Right atrium auricular region (tissue), 2 donors: ENCODE measurements around the gene DZIP1L. TPM values are rescaled to one million over a fixed set of nuclear protein-coding genes. Genes with fewer than 3 reads are reported as not detected.

Experiments used
- DNase-seq: peaks from one replicate; pipeline ENCODE4 v3.0.0-alpha.2; 2019; ENCODE audit warnings: low spot score
- H3K27ac ChIP-seq, 2 donors: fragments of 200-600 bp; sonication (generic); 1 replicate in 1 of 2; 2 replicates in 1 of 2; pipeline ENCODE4 v1.5.1; 2016 to 2019
- H3K27me3 ChIP-seq, 2 donors: fragments of 200-600 bp; sonication (generic); one replicate each; pipeline versions ENCODE4 v1.5.1 to v1.6.0; 2017 to 2019
- H3K36me3 ChIP-seq: fragments of 200-600 bp; sonication (generic); one replicate; pipeline ENCODE4 v1.5.1; 2016
- H3K4me1 ChIP-seq, 2 donors: fragments of 200-600 bp; sonication (generic); one replicate each; pipeline versions ENCODE4 v1.5.1 to v1.6.0; 2017 to 2019
- H3K4me3 ChIP-seq, 2 donors: fragments of 200-600 bp; sonication (generic); 1 replicate in 1 of 2; 2 replicates in 1 of 2; pipeline ENCODE4 v1.5.1; 2017 to 2019; ENCODE audit warnings: mild to moderate bottlenecking in 1 of 2, moderate library complexity in 1 of 2
- H3K9me3 ChIP-seq, 2 donors: fragments of 200-600 bp; sonication (generic); one replicate each; pipeline ENCODE4 v1.5.1; 2019
- total RNA-seq, 2 donors: library from RNA; depleted of rRNA; stranded (reverse); fragments of >200 nt; gene quantifications; one replicate each; pipeline ENCODE4 v1.1.0, GENCODE V29; 2016
- TF ChIP-seq, protein P1 (sequence below), 2 donors: fragments of 200-600 bp; sonication (generic); IDR thresholded peaks; one replicate each; pipeline ENCODE4 v1.5.1; 2019; ENCODE audit warnings: antibody characterized with exemption in 2 of 2

The DZIP1L gene
- total RNA-seq, 2 donors from 2014 or later: 4.0 to 4.6 TPM

GRCh38 chr3:138132239-138132638, 16.8 kb upstream of the DZIP1L start, which contains the start of gene A4GNT:
A4GNT (minus strand) TSS chr3:138132390; CDS start chr3:138131256, 1,134 bp downstream.
- Histone ChIP-seq H3K4me3 (no peak within 1 kb of the TSS), H3K36me3 (no peaks in the 10 kb centered on the region), H3K4me1 (no peaks in the 10 kb centered on the region), H3K27me3 (no peaks in the 10 kb centered on the region), H3K9me3 (no peaks in the 10 kb centered on the region), H3K27ac (no peak within 1 kb of the TSS)
- TF ChIP-seq, protein P1, sequence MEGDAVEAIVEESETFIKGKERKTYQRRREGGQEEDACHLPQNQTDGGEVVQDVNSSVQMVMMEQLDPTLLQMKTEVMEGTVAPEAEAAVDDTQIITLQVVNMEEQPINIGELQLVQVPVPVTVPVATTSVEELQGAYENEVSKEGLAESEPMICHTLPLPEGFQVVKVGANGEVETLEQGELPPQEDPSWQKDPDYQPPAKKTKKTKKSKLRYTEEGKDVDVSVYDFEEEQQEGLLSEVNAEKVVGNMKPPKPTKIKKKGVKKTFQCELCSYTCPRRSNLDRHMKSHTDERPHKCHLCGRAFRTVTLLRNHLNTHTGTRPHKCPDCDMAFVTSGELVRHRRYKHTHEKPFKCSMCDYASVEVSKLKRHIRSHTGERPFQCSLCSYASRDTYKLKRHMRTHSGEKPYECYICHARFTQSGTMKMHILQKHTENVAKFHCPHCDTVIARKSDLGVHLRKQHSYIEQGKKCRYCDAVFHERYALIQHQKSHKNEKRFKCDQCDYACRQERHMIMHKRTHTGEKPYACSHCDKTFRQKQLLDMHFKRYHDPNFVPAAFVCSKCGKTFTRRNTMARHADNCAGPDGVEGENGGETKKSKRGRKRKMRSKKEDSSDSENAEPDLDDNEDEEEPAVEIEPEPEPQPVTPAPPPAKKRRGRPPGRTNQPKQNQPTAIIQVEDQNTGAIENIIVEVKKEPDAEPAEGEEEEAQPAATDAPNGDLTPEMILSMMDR (IDR thresholded peaks at IDR 0.05): no peak
- DNase-seq: no peak

DNA sequence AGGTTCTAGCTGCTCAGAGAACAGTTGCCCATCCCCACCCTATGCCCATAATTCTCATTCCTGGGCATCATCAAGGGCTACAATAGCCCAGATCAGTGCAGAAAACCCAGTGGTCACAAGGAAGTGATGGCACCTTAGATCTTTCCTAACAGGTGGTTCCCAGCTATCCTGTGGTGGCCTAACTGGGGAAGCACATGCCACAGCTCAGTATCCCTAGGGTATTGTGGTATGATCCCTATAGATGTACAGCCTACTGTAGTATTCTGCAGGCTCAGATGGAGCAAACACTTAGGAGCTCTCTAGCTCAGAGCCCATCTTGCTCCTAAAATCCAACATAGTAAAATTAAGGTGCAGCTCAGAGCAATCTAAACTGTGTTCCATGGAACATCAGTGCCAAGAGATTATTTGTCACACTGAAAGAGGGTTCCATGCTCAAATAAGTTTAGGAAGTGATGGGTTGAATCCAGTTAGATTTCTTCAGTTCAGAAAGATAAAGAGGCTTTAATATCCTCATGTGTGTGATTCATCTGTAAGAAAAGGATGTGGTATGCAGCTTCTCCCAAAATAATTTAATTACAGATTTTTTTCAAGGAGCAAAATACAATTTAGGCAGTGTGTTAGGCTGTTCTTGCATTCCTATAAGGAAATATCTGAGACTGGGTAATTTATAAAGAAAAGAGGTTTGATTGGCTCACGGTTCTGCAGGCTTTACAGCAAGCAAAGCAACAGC, 12.4 kb upstream of the DZIP1L start:
- no peak overlapping the region for H3K27ac ChIP-seq
- no peaks in the 10 kb centered on the region for H3K36me3 ChIP-seq
- H3K4me3 ChIP-seq: no peak overlapping the region
- no peaks in the 10 kb centered on the region for H3K9me3 ChIP-seq
- TF ChIP-seq, protein P1 (IDR thresholded peaks at IDR 0.05): no peak
- peaks cover 0 to 9% of the 10 kb centered on the region in 2 donors for H3K4me1 ChIP-seq
- no peaks in the 10 kb centered on the region for H3K27me3 ChIP-seq
- no peak for DNase-seq

- Histone ChIP-seq H3K36me3 (no peaks in the 10 kb centered on the region), H3K9me3 (no peaks in the 10 kb centered on the region), H3K4me1 (peaks cover 0 to 9% of the 10 kb centered on the region in 2 donors), H3K27me3 (no peaks in the 10 kb centered on the region), H3K4me3 (no peak overlapping the region), H3K27ac (peak overlapping the region in 1 of 2 donors; percentile 51)
- no peak for DNase-seq
- TF ChIP-seq, protein P1 (IDR thresholded peaks at IDR 0.05): no peak
Observed at GRCh38 chr3:138125548-138126221, 10.3 kb upstream of the DZIP1L start.

DNA sequence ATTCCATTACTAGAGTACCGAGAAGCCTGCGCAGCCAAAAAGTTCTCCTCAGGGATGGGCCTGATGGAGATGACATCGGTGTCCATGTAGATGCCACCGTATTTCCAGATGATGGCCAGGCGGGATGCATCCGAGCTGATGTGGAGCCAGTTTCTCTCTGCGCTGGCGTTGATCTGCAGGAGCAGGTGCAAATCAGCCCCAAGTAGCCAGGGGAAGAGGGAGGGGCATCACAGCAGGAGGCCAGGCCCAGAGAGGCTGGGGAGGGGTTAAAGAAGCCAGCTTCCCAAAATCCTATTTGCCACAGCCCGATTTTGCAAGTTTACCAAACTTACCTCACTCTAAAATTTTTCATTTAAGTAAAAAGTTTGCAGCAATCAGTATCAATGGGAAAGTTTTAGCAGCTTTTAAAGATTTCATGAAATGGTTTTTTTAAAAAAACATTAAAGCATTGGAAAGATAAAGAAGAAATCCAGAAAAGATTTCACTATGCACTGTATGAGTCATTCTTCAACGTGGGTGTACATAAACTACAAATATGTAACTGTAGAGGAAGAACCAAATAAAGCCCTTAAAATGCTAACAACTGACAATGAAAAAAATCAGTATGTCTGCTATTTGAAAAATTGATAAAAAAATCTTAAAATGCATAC, 9.4 kb upstream of the DZIP1L start:
- H3K4me1 ChIP-seq: peaks cover 0 to 9% of the 10 kb centered on the region in 2 donors
- DNase-seq: no peak
- peak overlapping the region in 1 of 2 donors; percentile 51 for H3K27ac ChIP-seq
- H3K9me3 ChIP-seq: no peaks in the 10 kb centered on the region
- TF ChIP-seq, protein P1 (IDR thresholded peaks at IDR 0.05): no peak
- H3K27me3 ChIP-seq: no peaks in the 10 kb centered on the region
- no peaks in the 10 kb centered on the region for H3K36me3 ChIP-seq
- no peak overlapping the region for H3K4me3 ChIP-seq

DNA sequence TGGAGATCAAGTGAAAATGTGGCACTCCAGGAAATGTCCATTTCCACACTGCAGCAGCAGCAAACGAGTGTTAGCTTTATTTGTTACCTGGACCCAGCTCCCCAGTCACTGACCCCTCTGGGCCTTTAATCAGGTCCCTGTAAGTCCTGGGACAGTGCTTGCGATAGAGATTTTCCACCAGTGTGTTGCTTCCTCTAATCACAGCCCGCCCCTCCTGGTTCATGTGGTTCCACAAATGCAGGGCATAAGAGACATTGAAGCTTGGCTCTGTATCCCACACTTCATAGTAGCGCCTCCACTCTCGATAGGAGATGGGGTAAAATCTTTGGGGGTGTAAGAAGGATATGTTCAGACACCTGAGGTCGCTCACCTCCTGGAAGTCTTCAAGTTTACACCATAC, 8.8 kb upstream of the DZIP1L start:
- no peak for DNase-seq
- H3K4me1 ChIP-seq: peaks cover 0 to 9% of the 10 kb centered on the region in 2 donors
- no peaks in the 10 kb centered on the region for H3K27me3 ChIP-seq
- no peak overlapping the region for H3K27ac ChIP-seq
- no peaks in the 10 kb centered on the region for H3K36me3 ChIP-seq
- no peak overlapping the region for H3K4me3 ChIP-seq
- H3K9me3 ChIP-seq: no peaks in the 10 kb centered on the region
- TF ChIP-seq, protein P1 (IDR thresholded peaks at IDR 0.05): no peak
